ENCODE measurements around the gene PSMB11. TPM values are rescaled to one million over a fixed set of nuclear protein-coding genes. Genes with fewer than 3 reads are reported as not detected.

The PSMB11 gene
- total and polyA plus RNA-seq, 9 donors = not detected

DNA sequence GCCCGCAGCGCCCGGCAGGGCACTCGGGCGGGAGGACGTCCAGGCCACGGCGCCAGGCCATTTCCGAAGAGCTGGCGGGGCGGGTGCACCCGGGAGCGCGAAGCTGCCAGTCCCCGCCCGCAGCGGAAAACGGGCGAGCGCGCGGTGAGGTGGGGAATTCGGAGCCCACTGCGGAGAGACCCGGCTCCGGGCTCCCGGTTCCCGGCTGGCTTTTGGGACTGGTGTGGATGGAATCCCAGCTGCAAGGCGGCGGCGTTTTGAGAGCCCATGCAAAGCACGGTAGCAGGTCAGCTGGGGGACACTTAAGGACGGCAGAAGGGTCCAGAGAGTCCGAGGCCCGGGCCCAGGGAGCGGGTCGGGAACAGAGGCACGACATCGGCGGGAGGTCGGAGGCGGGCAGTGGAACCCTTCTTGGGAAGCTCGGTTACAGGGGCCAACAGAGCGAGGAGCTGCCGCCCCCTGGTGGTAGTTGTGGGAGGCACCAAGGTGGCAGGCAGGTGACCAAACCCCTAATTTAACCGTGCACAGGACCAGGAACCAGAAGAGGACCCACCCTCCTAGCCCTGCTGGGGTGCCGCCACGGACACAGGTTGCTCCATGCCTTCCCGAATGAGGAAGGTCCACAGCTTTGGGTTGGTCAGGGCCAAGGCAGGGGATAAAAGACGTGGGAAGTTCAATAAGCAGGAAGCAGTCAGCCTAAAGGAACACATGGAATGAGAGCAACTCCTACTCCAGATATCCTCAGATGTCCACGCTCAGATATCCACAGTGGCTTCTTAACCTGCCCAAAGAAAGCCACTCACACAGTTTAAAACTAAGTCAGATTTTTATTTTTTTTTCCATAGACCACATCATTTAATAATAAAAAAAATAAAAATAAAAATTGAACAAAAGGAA, 16.0 kb downstream of the PSMB11 start:
- H3K4me3 ChIP-seq = peak overlapping the region; percentile 54
- intact Hi-C loops (cut with DNase I) = loop anchor here (2.0 to 5.0 kb wide), 3 partner anchors 71 to 73 kb away; no protein-coding TSS in a partner anchor
- peak overlapping the region; percentile 10 to 45 for H3K27ac ChIP-seq
- H3K4me1 ChIP-seq (ENCODE audit: insufficient read depth) = no peaks in the 10 kb centered on the region
- no peaks in the 10 kb centered on the region for H3K9me3 ChIP-seq
- no peaks in the 10 kb centered on the region for H3K36me3 ChIP-seq
- no peaks in the 10 kb centered on the region for H3K27me3 ChIP-seq
- 0 to 1% (median 1%) methylated on average over 34 to 51 of the region's 51 CpGs for WGBS, 3 donors
- no peak for TF ChIP-seq EP300 (IDR thresholded peaks at IDR 0.05)
- TF ChIP-seq, protein P1, sequence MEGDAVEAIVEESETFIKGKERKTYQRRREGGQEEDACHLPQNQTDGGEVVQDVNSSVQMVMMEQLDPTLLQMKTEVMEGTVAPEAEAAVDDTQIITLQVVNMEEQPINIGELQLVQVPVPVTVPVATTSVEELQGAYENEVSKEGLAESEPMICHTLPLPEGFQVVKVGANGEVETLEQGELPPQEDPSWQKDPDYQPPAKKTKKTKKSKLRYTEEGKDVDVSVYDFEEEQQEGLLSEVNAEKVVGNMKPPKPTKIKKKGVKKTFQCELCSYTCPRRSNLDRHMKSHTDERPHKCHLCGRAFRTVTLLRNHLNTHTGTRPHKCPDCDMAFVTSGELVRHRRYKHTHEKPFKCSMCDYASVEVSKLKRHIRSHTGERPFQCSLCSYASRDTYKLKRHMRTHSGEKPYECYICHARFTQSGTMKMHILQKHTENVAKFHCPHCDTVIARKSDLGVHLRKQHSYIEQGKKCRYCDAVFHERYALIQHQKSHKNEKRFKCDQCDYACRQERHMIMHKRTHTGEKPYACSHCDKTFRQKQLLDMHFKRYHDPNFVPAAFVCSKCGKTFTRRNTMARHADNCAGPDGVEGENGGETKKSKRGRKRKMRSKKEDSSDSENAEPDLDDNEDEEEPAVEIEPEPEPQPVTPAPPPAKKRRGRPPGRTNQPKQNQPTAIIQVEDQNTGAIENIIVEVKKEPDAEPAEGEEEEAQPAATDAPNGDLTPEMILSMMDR (IDR thresholded peaks at IDR 0.05) = peak; percentile 86 to 95 (median 94)
- DNase-seq = peak; percentile 86 to 92 (median 90)

DNA sequence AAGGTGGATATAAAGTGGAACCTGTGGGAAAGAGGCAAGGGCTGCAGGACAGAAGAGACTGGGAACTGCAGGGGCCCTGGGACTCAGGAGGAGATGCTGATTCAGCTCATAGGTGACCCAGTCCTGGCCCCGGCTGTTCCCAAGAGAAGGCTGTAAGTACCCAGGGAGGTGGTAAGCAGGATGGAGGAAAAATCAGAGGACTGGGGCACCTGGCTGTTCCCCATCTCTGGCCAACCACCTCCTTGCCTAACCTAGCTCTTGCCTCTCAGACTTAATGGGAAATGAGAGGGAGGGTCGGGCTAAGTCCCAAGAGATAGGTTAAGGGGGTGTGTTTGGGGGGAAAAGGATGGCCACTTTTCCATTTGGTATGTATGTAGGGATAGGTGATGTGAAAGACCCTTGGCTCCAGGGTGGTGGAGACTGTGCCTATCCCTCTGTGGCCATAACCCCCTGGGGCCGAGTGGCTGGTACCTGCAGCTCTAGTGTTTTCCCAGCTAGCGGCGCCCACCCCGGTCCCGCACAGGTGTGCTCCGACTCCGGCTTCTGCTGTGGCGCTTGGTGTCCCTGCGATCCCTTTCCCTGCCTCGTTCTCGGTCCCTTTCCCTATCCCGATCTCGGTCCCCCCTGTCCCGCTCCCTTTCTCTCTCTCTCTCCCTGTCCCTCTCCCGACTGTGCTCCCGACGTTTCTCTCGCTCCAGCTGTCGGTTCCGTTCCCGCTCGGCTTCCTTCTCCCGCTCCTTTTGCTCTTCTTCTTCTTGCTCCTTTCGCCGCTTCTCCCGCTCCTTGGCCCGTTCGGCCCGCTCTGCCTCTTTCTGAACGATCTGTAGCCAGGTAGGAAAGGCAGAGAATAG, 16.9 kb downstream of the PSMB11 start:
- no peak for TF ChIP-seq POLR2A (IDR thresholded peaks at IDR 0.05)
- TF ChIP-seq, protein P1 (IDR thresholded peaks at IDR 0.05) = no peak
- TF ChIP-seq EP300 (IDR thresholded peaks at IDR 0.05) = no peak
- H3K4me3 ChIP-seq = no peak overlapping the region
- WGBS, 3 donors = 81 to 85% (median 83%) methylated on average over 32 of the region's 32 CpGs
- no peak overlapping the region for H3K27ac ChIP-seq
- no peaks in the 10 kb centered on the region for H3K4me1 ChIP-seq (ENCODE audit: insufficient read depth)
- no peaks in the 10 kb centered on the region for H3K9me3 ChIP-seq
- DNase-seq = peak in 2 of 5 donors; percentile 36 to 47
- H3K27me3 ChIP-seq = no peaks in the 10 kb centered on the region
- peaks cover 1% of the 10 kb centered on the region for H3K36me3 ChIP-seq
- intact Hi-C loops (cut with DNase I) = loop anchor here in 3 of 4 donors (2.0 to 5.0 kb wide), 2 partner anchors 72 to 74 kb away; no protein-coding TSS in a partner anchor

DNA sequence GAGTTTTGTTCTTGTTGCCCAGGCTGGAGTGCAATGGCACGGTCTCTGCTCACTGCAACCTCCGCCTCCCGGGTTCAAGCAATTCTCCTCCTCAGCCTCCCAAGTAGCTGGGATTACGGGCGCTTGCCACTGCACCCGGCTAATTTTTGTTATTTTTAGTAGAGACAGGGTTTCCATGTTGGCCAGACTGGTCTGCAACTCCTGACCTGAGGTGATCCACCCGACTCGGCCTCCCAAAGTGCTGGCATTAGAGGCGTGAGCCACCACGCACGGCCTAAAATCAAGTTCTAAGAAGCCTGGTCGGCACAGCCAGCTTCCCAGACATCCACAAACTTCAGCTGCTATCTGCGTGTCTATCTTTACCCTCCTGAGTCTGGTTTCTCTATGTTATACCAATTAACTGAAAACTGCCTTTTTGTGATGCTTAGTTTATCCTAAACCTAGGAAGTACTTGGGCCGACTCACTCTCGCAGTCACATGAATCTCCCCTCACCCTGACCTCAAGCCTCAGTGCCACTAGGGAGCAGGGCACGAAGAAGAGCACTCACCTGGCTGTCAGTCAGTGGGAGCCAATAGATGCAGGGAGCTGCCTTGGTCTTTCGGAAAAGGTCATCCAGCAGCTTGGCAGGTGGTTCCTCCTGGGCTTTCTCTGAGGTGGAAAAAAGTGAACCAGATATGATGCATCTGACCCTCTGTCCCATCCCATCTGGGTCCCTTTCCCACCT, 18.7 kb downstream of the PSMB11 start:
- no peaks in the 10 kb centered on the region for H3K9me3 ChIP-seq
- peaks cover 2% of the 10 kb centered on the region for H3K36me3 ChIP-seq
- no peak overlapping the region for H3K4me3 ChIP-seq
- H3K27ac ChIP-seq = no peak overlapping the region
- H3K27me3 ChIP-seq = no peaks in the 10 kb centered on the region
- TF ChIP-seq EP300 (IDR thresholded peaks at IDR 0.05) (no peak), POLR2A (IDR thresholded peaks at IDR 0.05) (no peak)
- TF ChIP-seq, protein P1 (IDR thresholded peaks at IDR 0.05) = no peak
- WGBS, 3 donors = 85 to 90% (median 86%) methylated on average over 17 of the region's 17 CpGs
- no peaks in the 10 kb centered on the region for H3K4me1 ChIP-seq (ENCODE audit: insufficient read depth)
- intact Hi-C loops (cut with DNase I) = no loop called here
- peak in 2 of 5 donors; percentile 29 to 34 for DNase-seq

DNA sequence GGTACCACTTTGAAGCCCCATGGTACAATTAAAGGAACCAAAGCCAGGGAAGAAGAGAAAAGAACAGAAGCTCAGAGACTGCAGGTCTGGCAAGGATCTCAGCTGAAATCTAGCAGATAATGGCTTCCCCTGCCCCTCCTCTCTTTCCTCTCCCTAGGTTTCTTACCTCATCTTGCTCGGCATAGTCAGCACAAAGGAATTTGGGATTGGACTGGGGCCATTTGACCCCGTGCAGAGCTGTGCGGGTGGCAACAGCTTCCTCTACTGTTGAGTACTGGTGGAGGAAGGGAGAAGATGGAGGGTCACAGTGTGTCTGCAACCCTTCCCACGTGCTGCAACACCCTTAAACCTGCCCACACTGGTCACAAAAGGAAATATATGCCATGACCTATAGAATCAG, 20.0 kb downstream of the PSMB11 start:
- Histone ChIP-seq H3K9me3 (no peaks in the 10 kb centered on the region), H3K36me3 (peaks cover 2% of the 10 kb centered on the region), H3K4me1 (ENCODE audit: insufficient read depth) (no peaks in the 10 kb centered on the region), H3K4me3 (no peak overlapping the region), H3K27ac (no peak overlapping the region), H3K27me3 (no peaks in the 10 kb centered on the region)
- DNase-seq = peak; percentile 72 to 83 (median 82)
- intact Hi-C loops (cut with DNase I) = no loop called here
- TF ChIP-seq, protein P1 (IDR thresholded peaks at IDR 0.05) = no peak
- TF ChIP-seq EP300 (IDR thresholded peaks at IDR 0.05) (no peak), POLR2A (IDR thresholded peaks at IDR 0.05) (no peak)
- 2 to 7% (median 3%) methylated on average over 4 of the region's 4 CpGs for WGBS, 3 donors
